ENCODE results near the gene HAGH.

DNA sequence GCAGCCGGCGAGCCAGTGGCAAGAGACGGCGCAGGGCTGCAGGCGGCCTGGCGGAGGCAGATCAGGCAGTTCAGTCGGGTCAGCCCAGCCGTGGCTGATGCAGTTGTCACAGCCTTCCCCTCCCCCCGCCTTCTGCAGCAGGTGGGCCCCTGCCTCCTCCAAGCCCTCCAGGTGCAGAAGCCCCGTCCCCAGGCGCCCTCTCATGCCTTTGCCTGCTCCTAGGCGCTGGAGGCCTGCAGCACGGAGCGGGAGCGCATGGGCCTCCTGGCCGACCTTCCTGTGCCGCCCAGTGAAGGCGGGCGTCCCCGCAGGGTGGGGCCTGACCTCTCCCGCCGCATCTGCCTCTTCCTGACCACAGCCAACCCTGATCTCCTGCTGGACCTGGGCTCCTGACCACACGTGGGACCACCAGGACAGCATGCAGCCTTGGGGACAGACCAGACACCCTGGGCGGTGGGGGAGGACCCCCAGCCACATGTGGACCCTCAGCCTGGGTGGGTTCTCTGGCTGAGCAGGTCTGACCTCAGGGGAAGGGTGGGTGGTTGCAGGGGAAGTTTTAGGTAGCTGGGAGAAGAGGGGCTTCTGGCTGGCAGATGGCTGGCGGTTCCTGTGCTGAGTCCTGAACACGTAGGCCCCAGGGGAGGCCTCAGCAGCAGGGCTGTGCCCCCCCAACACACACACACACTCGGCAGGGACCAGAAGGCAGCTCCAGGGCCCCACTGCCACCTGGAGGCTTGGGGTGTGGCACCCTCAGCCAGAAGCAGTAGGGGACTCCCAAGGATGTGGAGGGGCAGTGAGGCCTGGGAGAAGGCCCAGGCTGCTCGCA, 50.6 kb downstream of the HAGH start:
- TF ChIP-seq, protein P1, sequence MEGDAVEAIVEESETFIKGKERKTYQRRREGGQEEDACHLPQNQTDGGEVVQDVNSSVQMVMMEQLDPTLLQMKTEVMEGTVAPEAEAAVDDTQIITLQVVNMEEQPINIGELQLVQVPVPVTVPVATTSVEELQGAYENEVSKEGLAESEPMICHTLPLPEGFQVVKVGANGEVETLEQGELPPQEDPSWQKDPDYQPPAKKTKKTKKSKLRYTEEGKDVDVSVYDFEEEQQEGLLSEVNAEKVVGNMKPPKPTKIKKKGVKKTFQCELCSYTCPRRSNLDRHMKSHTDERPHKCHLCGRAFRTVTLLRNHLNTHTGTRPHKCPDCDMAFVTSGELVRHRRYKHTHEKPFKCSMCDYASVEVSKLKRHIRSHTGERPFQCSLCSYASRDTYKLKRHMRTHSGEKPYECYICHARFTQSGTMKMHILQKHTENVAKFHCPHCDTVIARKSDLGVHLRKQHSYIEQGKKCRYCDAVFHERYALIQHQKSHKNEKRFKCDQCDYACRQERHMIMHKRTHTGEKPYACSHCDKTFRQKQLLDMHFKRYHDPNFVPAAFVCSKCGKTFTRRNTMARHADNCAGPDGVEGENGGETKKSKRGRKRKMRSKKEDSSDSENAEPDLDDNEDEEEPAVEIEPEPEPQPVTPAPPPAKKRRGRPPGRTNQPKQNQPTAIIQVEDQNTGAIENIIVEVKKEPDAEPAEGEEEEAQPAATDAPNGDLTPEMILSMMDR (IDR thresholded peaks at IDR 0.05; ENCODE audit: low read depth, low read length): no peak
- TF ChIP-seq POLR2A (IDR thresholded peaks at IDR 0.05; ENCODE audit: extremely low read depth, insufficient read length) (no peak), MYC (IDR thresholded peaks at IDR 0.05; ENCODE audit: low read depth, low read length) (no peak)
- TF ChIP-seq, protein P2, sequence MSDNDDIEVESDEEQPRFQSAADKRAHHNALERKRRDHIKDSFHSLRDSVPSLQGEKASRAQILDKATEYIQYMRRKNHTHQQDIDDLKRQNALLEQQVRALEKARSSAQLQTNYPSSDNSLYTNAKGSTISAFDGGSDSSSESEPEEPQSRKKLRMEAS (IDR thresholded peaks at IDR 0.05; ENCODE audit: low read depth, low read length): no peak
